Measurements from ENCODE around the gene BIN1. TPM values are rescaled to one million over a fixed set of nuclear protein-coding genes. Genes with fewer than 3 reads are reported as not detected.

BIN1 gene
- total and polyA plus RNA-seq, 2 of the 4 experiments (the other 2 are of a cell fraction): 18.1 to 25.7 TPM

DNA sequence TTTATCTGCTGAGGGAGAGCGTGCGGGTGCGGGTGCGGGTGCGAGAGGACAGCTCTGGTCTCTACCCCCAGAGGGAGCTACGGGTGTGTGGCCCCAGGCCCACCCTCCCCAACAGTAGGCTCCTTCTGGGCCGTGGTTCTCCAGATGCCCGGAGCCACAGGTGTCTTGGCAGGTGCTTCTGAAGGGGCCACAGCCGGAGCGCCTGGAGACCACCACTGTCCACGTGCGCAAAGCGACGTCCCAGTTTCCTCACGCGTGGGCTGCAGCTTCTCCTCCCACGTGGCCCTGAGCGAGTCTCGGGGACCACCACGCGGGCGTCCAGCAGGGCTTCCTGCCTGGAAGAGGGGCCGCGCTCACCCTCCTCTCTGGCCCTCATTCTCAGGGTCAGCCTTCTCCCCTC lies 90.6 kb downstream of the BIN1 start:
- in situ Hi-C loops (cut with MboI; ENCODE audit: low sequenced_read_pairs): no loop called here

More for the DNA sequence above, 90.6 kb downstream of the BIN1 start:
- Histone ChIP-seq H3K27me3 (ENCODE audit: control insufficient read depth, insufficient read depth, low read length) (peaks cover 9% of the 10 kb centered on the region), H3K36me3 (ENCODE audit: control insufficient read depth, insufficient read depth, low read length) (no peaks in the 10 kb centered on the region), H4K8ac (ENCODE audit: low read depth in 2 of 2, low read length in 2 of 2) (no peak overlapping the region), H3K4me3 (ENCODE audit: insufficient read depth, low read depth, low read length) (no peak overlapping the region), H2AK9ac (replicated peaks; ENCODE audit: low read depth, low read length, poor library complexity) (no peak overlapping the region), H2BK120ac (ENCODE audit: low read depth, low read length) (peak overlapping the region; percentile 91; the same call in 1 of the 2 replicates), H3K9me1 (ENCODE audit: insufficient read depth, low read length) (peaks cover 14% of the 10 kb centered on the region), H3K23ac (ENCODE audit: low read depth, low read length) (no peak overlapping the region), H3K9ac (ENCODE audit: low read depth, low read length) (no peak overlapping the region), H2BK15ac (ENCODE audit: low read depth, low read length) (no peak overlapping the region), H3K79me1 (ENCODE audit: low read depth in 1 of 2, low read length in 2 of 2) (no peaks in the 10 kb centered on the region), H3K4me2 (ENCODE audit: low read depth, low read length) (no peak overlapping the region), H3K4me1 (ENCODE audit: control insufficient read depth, insufficient read depth, low read length) (peaks cover 17% of the 10 kb centered on the region), H2AK5ac (ENCODE audit: low read depth, low read length) (peak overlapping the region; percentile 69; the same call in 1 of the 2 replicates), H4K20me1 (ENCODE audit: insufficient read depth, low read length) (no peaks in the 10 kb centered on the region), H3K18ac (ENCODE audit: low read depth, low read length) (no peak overlapping the region), H3K56ac (ENCODE audit: extremely low read depth, insufficient read depth, low read length) (no peak overlapping the region), H3K14ac (replicated peaks; ENCODE audit: low read depth, low read length) (no peak overlapping the region), H3K9me3 (ENCODE audit: control insufficient read depth, insufficient read depth, low read length) (no peaks in the 10 kb centered on the region), H3K27ac (ENCODE audit: insufficient read depth, low read length) (no peak overlapping the region), H4K91ac (ENCODE audit: insufficient read depth, low read depth, low read length) (no peak overlapping the region), H2AFZ (replicated peaks; ENCODE audit: low read length, poor library complexity) (no peak overlapping the region), H2BK5ac (ENCODE audit: low read depth, low read length, poor library complexity, severe bottlenecking) (no peak overlapping the region), H4K5ac (ENCODE audit: low read depth, low read length) (no peak overlapping the region), H2BK20ac (ENCODE audit: low read depth, low read length) (no peak overlapping the region), H3K4ac (ENCODE audit: low read depth, low read length) (peak overlapping the region; percentile 87; the same call in 1 of the 2 replicates)
- DNase-seq: no peak
- no peak for TF ChIP-seq RFX5 (IDR thresholded peaks at IDR 0.05; ENCODE audit: low read depth, low read length)
- no peak for TF ChIP-seq SMC3 (IDR thresholded peaks at IDR 0.05; ENCODE audit: low read depth, low read length)
- TF ChIP-seq POLR2A (IDR thresholded peaks at IDR 0.05; ENCODE audit: low read depth, low read length): no peak
- TF ChIP-seq MAZ (IDR thresholded peaks at IDR 0.05; ENCODE audit: borderline replicate concordance, low read depth, low read length): no peak
- TF ChIP-seq RAD21 (IDR thresholded peaks at IDR 0.05; ENCODE audit: low read length): no peak
- no peak for TF ChIP-seq MXI1 (IDR thresholded peaks at IDR 0.05; ENCODE audit: borderline replicate concordance, low read depth, low read length)
- TF ChIP-seq, protein P1, sequence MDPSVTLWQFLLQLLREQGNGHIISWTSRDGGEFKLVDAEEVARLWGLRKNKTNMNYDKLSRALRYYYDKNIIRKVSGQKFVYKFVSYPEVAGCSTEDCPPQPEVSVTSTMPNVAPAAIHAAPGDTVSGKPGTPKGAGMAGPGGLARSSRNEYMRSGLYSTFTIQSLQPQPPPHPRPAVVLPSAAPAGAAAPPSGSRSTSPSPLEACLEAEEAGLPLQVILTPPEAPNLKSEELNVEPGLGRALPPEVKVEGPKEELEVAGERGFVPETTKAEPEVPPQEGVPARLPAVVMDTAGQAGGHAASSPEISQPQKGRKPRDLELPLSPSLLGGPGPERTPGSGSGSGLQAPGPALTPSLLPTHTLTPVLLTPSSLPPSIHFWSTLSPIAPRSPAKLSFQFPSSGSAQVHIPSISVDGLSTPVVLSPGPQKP (IDR thresholded peaks at IDR 0.05; ENCODE audit: borderline replicate concordance, low read depth, low read length): no peak
- TF ChIP-seq, protein P2, sequence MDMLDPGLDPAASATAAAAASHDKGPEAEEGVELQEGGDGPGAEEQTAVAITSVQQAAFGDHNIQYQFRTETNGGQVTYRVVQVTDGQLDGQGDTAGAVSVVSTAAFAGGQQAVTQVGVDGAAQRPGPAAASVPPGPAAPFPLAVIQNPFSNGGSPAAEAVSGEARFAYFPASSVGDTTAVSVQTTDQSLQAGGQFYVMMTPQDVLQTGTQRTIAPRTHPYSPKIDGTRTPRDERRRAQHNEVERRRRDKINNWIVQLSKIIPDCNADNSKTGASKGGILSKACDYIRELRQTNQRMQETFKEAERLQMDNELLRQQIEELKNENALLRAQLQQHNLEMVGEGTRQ (IDR thresholded peaks at IDR 0.05; ENCODE audit: low read depth, low read length): no peak
- no peak for TF ChIP-seq CEBPB (IDR thresholded peaks at IDR 0.05; ENCODE audit: low read depth, low read length)
- TF ChIP-seq RCOR1 (IDR thresholded peaks at IDR 0.05; ENCODE audit: insufficient replicate concordance, low read length): no peak
- TF ChIP-seq, protein P3, sequence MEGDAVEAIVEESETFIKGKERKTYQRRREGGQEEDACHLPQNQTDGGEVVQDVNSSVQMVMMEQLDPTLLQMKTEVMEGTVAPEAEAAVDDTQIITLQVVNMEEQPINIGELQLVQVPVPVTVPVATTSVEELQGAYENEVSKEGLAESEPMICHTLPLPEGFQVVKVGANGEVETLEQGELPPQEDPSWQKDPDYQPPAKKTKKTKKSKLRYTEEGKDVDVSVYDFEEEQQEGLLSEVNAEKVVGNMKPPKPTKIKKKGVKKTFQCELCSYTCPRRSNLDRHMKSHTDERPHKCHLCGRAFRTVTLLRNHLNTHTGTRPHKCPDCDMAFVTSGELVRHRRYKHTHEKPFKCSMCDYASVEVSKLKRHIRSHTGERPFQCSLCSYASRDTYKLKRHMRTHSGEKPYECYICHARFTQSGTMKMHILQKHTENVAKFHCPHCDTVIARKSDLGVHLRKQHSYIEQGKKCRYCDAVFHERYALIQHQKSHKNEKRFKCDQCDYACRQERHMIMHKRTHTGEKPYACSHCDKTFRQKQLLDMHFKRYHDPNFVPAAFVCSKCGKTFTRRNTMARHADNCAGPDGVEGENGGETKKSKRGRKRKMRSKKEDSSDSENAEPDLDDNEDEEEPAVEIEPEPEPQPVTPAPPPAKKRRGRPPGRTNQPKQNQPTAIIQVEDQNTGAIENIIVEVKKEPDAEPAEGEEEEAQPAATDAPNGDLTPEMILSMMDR (conservative IDR thresholded peaks at IDR 0.05; ENCODE audit: low read depth, low read length): no peak
- no peak for TF ChIP-seq MAFK (IDR thresholded peaks at IDR 0.05; ENCODE audit: low read depth, low read length)
- TF ChIP-seq BHLHE40 (IDR thresholded peaks at IDR 0.05; ENCODE audit: low read depth, low read length): no peak
- TF ChIP-seq CHD1 (IDR thresholded peaks at IDR 0.05; ENCODE audit: low read depth, low read length): no peak
- no peak for TF ChIP-seq NFE2L2 (IDR thresholded peaks at IDR 0.05; ENCODE audit: low read depth, low read length)
- BruUV-seq (replicated peaks): no TSS peak
- ATAC-seq (ENCODE audit: low read depth): no peak
- ChIA-PET POLR2A (ENCODE audit: unreplicated experiment) (no interaction called here), CTCF (no interaction called here)
- WGBS, 2 experiments (ENCODE audit: extremely low coverage in 2 of 2, insufficient read length in 1 of 2): 96% methylated on average over 8 of the region's 24 CpGs; no CpG with 5 or more reads in 1 of the 2 experiments
- intact Hi-C loops (cut with micrococcal nuclease) (no loop called here), dilution Hi-C loops (cut with HindIII; ENCODE audit: low sequenced_read_pairs, unreplicated experiment) (no loop called here)

Data from IMR-90 (cell line).